Adipocyte (in vitro differentiated cells): ENCODE data around the gene CHSY1.

Experiments
- DNase-seq: peaks from one replicate; pipeline ENCODE4 v3.0.0-alpha.2; 2015; ENCODE audit warnings: low read depth
- H3K27me3 ChIP-seq: replicated peaks from 2 replicates; pipeline ENCODE4 v1.7.0; 2013; ENCODE audit warnings: mild to moderate bottlenecking, low read length, moderate library complexity; ENCODE audit not compliant: control insufficient read depth, insufficient read depth
- H3K36me3 ChIP-seq: 2 replicates; pipeline ENCODE4 v1.7.0; 2013; ENCODE audit warnings: low read length, mild to moderate bottlenecking, moderate library complexity; ENCODE audit not compliant: control insufficient read depth, insufficient read depth, severe bottlenecking
- H3K4me1 ChIP-seq: 2 replicates; pipeline ENCODE4 v1.7.0; 2013; ENCODE audit warnings: mild to moderate bottlenecking, low read length, moderate library complexity; ENCODE audit not compliant: control insufficient read depth, insufficient read depth
- H3K4me3 ChIP-seq: 2 replicates; pipeline ENCODE4 v1.7.0; 2013; ENCODE audit warnings: mild to moderate bottlenecking, low read length, moderate library complexity
- H3K9ac ChIP-seq: 2 replicates; pipeline ENCODE4 v1.7.0; 2013; ENCODE audit warnings: mild to moderate bottlenecking, low read length, moderate library complexity
- H3K9me3 ChIP-seq: 2 replicates; pipeline ENCODE4 v1.7.0; 2013; ENCODE audit warnings: mild to moderate bottlenecking, low read length, moderate library complexity; ENCODE audit not compliant: control insufficient read depth

The CHSY1 gene

GRCh38 chr15:101204739-101205535 is 46.9 kb downstream of the CHSY1 start:
- no peak overlapping the region for H3K4me3 ChIP-seq
- no peaks in the 10 kb centered on the region for H3K9me3 ChIP-seq
- H3K9ac ChIP-seq: peak overlapping the region; percentile 48
- H3K4me1 ChIP-seq: peaks cover 42% of the 10 kb centered on the region
- no peaks in the 10 kb centered on the region for H3K36me3 ChIP-seq
- DNase-seq: peak; percentile 54
- no peaks in the 10 kb centered on the region for H3K27me3 ChIP-seq

GRCh38 chr15:101203607-101204189 is 48.1 kb downstream of the CHSY1 start:
- Histone ChIP-seq H3K4me1 (peaks cover 50% of the 10 kb centered on the region), H3K4me3 (no peak overlapping the region), H3K36me3 (no peaks in the 10 kb centered on the region), H3K9me3 (no peaks in the 10 kb centered on the region), H3K27me3 (no peaks in the 10 kb centered on the region), H3K9ac (no peak overlapping the region)
- no peak for DNase-seq

GRCh38 chr15:101203029-101203573 is 48.7 kb downstream of the CHSY1 start:
- Histone ChIP-seq H3K9ac (no peak overlapping the region), H3K4me3 (no peak overlapping the region), H3K27me3 (no peaks in the 10 kb centered on the region), H3K9me3 (no peaks in the 10 kb centered on the region), H3K4me1 (peaks cover 52% of the 10 kb centered on the region), H3K36me3 (no peaks in the 10 kb centered on the region)
- DNase-seq: no peak

GRCh38 chr15:101201411-101202174 is 50.3 kb downstream of the CHSY1 start:
- Histone ChIP-seq H3K9me3 (no peaks in the 10 kb centered on the region), H3K4me3 (peak overlapping the region; percentile 51), H3K36me3 (no peaks in the 10 kb centered on the region), H3K9ac (peak overlapping the region; percentile 69), H3K27me3 (no peaks in the 10 kb centered on the region), H3K4me1 (peaks cover 46% of the 10 kb centered on the region)
- DNase-seq: peak; percentile 98

GRCh38 chr15:101200181-101200580 is 51.7 kb downstream of the CHSY1 start:
- no peak overlapping the region for H3K4me3 ChIP-seq
- no peaks in the 10 kb centered on the region for H3K36me3 ChIP-seq
- H3K27me3 ChIP-seq: no peaks in the 10 kb centered on the region
- H3K9me3 ChIP-seq: no peaks in the 10 kb centered on the region
- no peak for DNase-seq
- peak overlapping the region; percentile 17 for H3K9ac ChIP-seq
- H3K4me1 ChIP-seq: peaks cover 43% of the 10 kb centered on the region

GRCh38 chr15:101198800-101199199 is 53.0 kb downstream of the CHSY1 start:
- DNase-seq: no peak
- H3K27me3 ChIP-seq: no peaks in the 10 kb centered on the region

GRCh38 chr15:101198031-101198575 is 53.7 kb downstream of the CHSY1 start:
- Histone ChIP-seq H3K9ac (no peak overlapping the region), H3K36me3 (no peaks in the 10 kb centered on the region), H3K9me3 (no peaks in the 10 kb centered on the region), H3K4me1 (peaks cover 52% of the 10 kb centered on the region), H3K27me3 (no peaks in the 10 kb centered on the region), H3K4me3 (no peak overlapping the region)
- no peak for DNase-seq

More at GRCh38 chr15:101198800-101199199, 53.0 kb downstream of the CHSY1 start:
- H3K4me1 ChIP-seq: peaks cover 45% of the 10 kb centered on the region
- no peaks in the 10 kb centered on the region for H3K9me3 ChIP-seq
- no peaks in the 10 kb centered on the region for H3K36me3 ChIP-seq
- peak overlapping the region; percentile 55 for H3K9ac ChIP-seq
- no peak overlapping the region for H3K4me3 ChIP-seq

GRCh38 chr15:101194546-101195125 is 57.2 kb downstream of the CHSY1 start:
- Histone ChIP-seq H3K9me3 (no peaks in the 10 kb centered on the region), H3K36me3 (no peaks in the 10 kb centered on the region), H3K9ac (no peak overlapping the region), H3K4me1 (peaks cover 54% of the 10 kb centered on the region), H3K27me3 (no peaks in the 10 kb centered on the region), H3K4me3 (peak overlapping the region; percentile 38)
- no peak for DNase-seq

GRCh38 chr15:101193806-101194545 is 57.9 kb downstream of the CHSY1 start:
- Histone ChIP-seq H3K27me3 (no peaks in the 10 kb centered on the region), H3K9ac (peak overlapping the region; percentile 81), H3K36me3 (no peaks in the 10 kb centered on the region), H3K4me3 (peak overlapping the region; percentile 63), H3K4me1 (peaks cover 48% of the 10 kb centered on the region), H3K9me3 (no peaks in the 10 kb centered on the region)
- DNase-seq: peak; percentile 34

- no peak for DNase-seq
- Histone ChIP-seq H3K4me1 (peaks cover 45% of the 10 kb centered on the region), H3K27me3 (no peaks in the 10 kb centered on the region)
These were observed 58.7 kb downstream of the CHSY1 start for GRCh38 chr15:101193120-101193644.

More at GRCh38 chr15:101193120-101193644, 58.7 kb downstream of the CHSY1 start:
- H3K9me3 ChIP-seq: no peaks in the 10 kb centered on the region
- peak overlapping the region; percentile 81 for H3K9ac ChIP-seq
- H3K36me3 ChIP-seq: no peaks in the 10 kb centered on the region
- peak overlapping the region; percentile 63 for H3K4me3 ChIP-seq
